Measurements from ENCODE around the gene TRAM2.

Gene TRAM2

DNA sequence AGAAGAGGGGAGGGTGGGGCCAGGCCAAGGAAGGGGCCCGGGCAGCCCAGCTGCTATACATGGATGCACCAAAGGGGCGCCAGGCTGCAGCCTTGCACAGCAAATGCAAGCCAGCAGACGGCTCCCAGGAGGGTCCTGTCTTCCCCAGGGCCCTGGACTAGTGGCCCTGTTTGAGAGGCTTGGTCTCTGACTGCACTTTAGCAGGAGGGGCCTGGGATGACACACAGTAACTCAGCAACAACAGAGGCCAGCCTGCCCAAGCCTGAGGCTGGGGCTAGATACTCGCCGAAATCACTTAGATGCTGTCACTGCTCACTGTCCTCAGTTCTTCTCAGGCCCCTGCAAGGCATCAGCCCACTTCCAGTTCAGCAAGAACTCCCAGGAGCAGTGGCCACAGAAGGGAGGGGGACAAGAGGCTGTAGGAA is 73.5 kb downstream of the TRAM2 start:
- no peak for DNase-seq (ENCODE audit: low read depth)
- H3K4me3 ChIP-seq (ENCODE audit: low read length) = no peak overlapping the region
- TF ChIP-seq, protein P1, sequence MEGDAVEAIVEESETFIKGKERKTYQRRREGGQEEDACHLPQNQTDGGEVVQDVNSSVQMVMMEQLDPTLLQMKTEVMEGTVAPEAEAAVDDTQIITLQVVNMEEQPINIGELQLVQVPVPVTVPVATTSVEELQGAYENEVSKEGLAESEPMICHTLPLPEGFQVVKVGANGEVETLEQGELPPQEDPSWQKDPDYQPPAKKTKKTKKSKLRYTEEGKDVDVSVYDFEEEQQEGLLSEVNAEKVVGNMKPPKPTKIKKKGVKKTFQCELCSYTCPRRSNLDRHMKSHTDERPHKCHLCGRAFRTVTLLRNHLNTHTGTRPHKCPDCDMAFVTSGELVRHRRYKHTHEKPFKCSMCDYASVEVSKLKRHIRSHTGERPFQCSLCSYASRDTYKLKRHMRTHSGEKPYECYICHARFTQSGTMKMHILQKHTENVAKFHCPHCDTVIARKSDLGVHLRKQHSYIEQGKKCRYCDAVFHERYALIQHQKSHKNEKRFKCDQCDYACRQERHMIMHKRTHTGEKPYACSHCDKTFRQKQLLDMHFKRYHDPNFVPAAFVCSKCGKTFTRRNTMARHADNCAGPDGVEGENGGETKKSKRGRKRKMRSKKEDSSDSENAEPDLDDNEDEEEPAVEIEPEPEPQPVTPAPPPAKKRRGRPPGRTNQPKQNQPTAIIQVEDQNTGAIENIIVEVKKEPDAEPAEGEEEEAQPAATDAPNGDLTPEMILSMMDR (conservative IDR thresholded peaks at IDR 0.05; ENCODE audit: low read length) = peak; percentile 15

DNA sequence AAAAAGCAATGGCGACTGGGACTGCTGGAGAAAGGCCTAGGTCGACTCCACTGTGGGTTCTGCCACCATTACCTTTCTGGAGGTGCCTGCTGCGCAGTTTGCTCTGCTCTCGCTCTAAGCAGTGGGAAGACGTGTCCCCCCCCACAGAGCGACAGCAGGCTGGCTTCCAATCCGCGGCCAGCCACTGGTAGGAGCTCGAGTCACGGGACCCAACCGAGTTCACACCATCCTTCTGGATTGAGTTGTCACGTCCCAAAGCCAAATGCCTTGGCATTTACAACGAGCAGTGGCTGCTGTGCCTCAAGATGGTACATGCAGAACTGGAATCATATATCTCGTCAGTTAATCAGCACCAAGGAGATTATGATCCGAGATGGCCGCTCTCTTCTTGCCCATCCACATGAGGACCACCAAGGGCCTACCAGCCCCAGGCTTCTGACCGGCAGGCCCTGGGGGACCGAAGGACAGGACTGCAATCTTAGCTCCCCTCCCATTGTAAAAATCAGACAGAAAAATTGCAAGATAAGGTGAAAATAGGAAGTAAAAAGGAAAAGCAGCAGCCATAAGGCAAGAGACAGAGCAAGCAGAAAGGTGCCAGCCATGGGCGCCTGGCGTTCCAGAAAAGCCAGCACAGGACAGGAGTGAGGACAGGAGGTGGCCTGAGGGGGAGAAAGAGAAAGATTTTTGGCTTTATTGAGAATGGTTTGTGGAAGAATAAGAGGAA is 74.4 kb downstream of the TRAM2 start:
- no peak for DNase-seq (ENCODE audit: low read depth)
- TF ChIP-seq, protein P1 (conservative IDR thresholded peaks at IDR 0.05; ENCODE audit: low read length) = no peak
- H3K4me3 ChIP-seq (ENCODE audit: low read length) = no peak overlapping the region

DNA sequence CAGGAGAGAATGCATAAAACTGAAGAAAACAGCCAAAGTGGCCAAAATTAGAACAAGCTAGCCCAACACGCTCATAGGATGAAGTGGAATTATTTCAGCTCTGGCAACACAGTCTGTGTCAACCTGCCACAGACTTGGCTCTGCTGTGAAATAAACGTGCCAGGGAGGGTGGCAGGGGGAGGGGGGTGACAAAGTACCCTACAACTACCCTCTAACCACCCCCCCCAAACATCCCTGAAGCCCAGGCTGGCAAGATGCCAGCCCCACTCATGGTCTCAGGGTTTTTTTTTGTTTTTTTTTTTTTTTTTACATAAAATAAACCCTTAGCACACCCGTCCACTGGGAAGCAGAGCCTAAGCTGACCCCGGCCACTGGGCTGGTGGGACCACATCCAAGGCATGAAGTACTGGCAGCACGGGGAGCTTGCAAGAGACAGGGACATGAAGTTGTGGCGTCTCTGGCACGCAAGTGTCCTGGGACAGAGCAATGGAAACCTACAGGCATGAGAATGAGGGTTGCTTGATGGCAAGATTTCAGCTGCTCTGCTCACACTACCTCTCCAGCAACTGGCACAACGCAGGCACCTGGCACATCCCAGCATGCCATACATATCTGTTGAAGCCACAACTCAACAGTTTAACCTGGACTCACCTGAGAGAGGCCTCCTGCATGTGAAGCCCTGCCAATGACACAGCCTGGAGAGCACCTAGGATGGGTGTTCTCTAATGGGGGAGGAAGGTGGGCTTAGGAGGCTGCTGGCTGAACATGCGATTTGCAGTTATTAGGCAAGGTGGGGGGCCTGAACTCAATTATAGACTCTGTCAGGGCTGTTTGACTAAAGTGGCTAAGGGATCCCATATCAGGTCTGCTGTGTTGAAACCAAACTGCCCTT is 76.4 kb downstream of the TRAM2 start:
- TF ChIP-seq, protein P1 (conservative IDR thresholded peaks at IDR 0.05; ENCODE audit: low read length) = no peak
- no peak for DNase-seq (ENCODE audit: low read depth)
- no peak overlapping the region for H3K4me3 ChIP-seq (ENCODE audit: low read length)

DNA sequence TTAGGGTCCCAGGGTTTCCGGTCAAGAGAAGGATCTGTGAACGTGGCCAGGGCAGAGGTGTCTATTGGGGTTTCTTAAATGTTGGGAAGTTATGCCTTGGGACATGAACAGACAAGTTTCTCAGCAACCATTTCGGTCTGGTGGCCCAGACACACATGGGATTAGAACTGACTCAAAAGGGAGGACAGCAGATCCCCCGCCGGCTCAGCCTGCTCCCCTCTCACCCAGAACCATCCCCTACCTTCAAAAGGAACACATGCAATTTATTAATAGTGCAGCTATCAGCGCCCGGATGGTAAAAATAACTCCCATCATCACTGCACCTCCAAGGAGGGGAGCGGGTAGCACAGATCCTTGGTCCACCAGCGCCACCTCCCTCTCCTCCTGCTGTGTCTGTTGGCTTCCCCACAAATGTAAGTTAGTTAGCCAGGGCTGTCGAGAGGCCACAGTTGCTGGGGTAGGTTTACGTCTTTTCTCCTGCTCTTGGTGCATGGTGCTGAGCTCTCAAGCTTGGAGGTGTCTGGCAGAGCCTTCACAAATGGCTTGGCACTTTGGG is 77.1 kb downstream of the TRAM2 start:
- no peak overlapping the region for H3K4me3 ChIP-seq (ENCODE audit: low read length)
- DNase-seq (ENCODE audit: low read depth) = no peak
- TF ChIP-seq, protein P1 (conservative IDR thresholded peaks at IDR 0.05; ENCODE audit: low read length) = no peak

DNA sequence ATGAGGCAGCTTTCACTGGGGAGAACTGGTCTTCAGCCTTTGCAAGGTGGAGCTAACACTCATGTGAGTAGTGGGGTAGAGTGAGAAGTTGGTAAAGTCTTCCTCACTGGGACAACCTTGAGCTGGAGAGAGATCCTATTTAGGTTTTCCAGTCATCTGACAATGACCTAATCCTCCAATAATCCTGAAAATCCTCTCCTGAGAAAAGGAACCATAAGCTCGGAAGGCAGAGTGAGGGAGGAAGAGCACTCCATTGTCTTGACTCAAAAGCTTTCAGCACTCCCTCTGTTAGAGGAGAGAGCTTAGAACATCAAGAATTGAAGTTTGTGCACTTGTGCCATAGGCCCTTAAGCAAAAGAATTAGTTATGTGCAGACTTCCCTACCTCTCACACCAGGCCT is 77.8 kb downstream of the TRAM2 start:
- no peak overlapping the region for H3K4me3 ChIP-seq (ENCODE audit: low read length)
- TF ChIP-seq, protein P1 (conservative IDR thresholded peaks at IDR 0.05; ENCODE audit: low read length) = no peak
- peak; percentile 75 for DNase-seq (ENCODE audit: low read depth)

DNA sequence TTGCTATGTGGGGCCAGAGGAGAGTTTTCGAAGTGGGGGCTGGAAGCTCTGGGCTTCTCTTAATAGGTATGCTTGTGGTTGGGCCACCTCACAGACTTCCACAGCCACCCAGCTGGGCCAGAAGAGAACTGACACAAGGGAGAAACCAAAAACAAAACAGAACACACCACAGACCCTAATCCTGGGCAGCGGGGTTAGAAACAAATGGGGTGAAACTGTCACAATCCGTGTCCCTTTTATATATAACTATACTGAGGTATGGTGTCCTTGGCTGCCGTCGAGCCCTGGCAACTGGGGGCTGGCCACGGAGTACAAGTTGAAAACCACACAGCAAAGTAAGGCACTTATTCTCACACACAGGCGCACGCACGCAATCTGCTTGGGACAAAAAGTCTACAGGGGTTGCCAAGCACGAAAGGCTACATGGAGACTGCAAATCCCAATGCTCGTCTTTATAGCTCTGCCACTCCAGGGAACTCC is 78.3 kb downstream of the TRAM2 start:
- no peak overlapping the region for H3K4me3 ChIP-seq (ENCODE audit: low read length)
- TF ChIP-seq, protein P1 (conservative IDR thresholded peaks at IDR 0.05; ENCODE audit: low read length) = no peak
- peak; percentile 56 for DNase-seq (ENCODE audit: low read depth)
